ENCODE data around the gene UPK1B. TPM values are rescaled to one million over a fixed set of nuclear protein-coding genes. Genes with fewer than 3 reads are reported as not detected.
A peak's percentile ranks its signal among the peaks of the same experiment; 100 is the strongest.

UPK1B gene
- total RNA-seq, 2 donors from 2014 or later, result 6.6 to 9.3 TPM

DNA sequence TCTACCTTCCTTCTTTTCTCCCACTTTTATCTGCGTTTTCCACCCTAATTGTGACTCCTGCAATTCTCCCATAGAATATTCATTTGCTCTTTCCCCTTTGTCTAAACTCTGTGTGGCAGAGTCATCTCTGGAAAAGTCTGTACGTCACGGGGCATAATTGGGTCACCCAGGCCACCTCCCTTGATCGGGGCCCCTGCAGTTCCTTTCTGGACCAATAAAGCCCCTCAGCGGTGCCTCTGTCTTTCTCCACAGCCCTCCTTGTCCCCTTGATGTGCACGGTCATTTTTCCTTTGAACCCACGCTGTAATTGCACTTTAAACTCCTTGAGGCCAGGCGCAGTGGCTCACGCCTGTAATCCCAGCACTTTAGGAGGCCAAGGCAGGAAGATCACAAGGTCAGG lies 10.7 kb downstream of the UPK1B start:
- TF ChIP-seq CTCF (IDR thresholded peaks at IDR 0.05) (no peak), POLR2A (IDR thresholded peaks at IDR 0.05) (no peak)
- H3K9me3 ChIP-seq, result no peaks in the 10 kb centered on the region
- peaks cover 3% of the 10 kb centered on the region for H3K4me1 ChIP-seq
- intact Hi-C loops (cut with DNase I), result no loop called here
- no peak overlapping the region for H3K27ac ChIP-seq
- no peaks in the 10 kb centered on the region for H3K27me3 ChIP-seq
- 74 to 83% methylated on average over 9 of the region's 9 CpGs for WGBS, 2 donors
- no peaks in the 10 kb centered on the region for H3K36me3 ChIP-seq (replicated peaks in 1 of 2; ENCODE audit: insufficient read depth in 1 of 2, low read depth in 2 of 2)
- DNase-seq (no peak), ATAC-seq (no peak)
- no peak overlapping the region for H3K4me3 ChIP-seq

DNA sequence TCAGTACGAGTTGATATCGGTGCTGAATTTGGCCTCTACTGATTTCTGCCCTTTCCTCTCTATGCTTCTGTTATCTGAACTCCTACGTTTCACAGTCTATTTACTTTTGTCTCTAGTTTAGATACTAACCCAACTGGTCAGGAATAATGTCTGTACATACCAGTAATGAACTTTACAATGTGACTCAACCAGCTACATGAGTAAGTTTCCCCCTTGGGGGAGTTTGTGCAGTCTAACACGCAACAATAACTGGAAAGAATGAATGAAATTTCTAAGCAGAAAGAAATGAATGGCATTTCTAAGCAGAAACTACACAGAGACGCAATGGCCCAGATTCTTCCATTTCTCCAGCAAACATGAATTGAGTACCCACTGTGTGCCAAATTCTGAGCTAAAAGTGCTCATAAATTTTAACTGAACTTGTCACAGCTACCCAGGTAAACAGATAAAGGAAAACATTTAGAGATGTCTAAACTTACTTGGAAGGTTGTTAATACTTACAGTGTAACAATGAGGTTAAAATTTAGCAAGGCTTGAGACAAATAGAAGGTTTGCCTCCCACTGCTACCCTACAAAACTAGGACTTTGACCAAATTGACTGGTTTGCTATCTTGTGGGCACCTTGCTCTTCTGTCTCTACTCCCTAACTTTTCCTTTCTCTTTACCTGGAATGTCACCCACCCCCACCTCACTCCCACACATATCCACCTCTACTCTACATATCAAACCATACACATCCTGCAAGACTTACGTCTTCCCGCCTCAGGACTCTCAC lies 11.6 kb downstream of the UPK1B start:
- no peak overlapping the region for H3K4me3 ChIP-seq
- no peaks in the 10 kb centered on the region for H3K9me3 ChIP-seq
- H3K4me1 ChIP-seq, result peaks cover 3% of the 10 kb centered on the region
- no peaks in the 10 kb centered on the region for H3K27me3 ChIP-seq
- peak overlapping the region in 1 of 4 donors; percentile 0 for H3K27ac ChIP-seq
- ATAC-seq (no peak), DNase-seq (no peak)
- TF ChIP-seq POLR2A (IDR thresholded peaks at IDR 0.05) (no peak), CTCF (IDR thresholded peaks at IDR 0.05) (no peak)
- 52 to 58% methylated on average over 7 of the region's 7 CpGs for WGBS, 2 donors
- no peaks in the 10 kb centered on the region for H3K36me3 ChIP-seq (replicated peaks in 1 of 2; ENCODE audit: insufficient read depth in 1 of 2, low read depth in 2 of 2)
- intact Hi-C loops (cut with DNase I), result no loop called here

GRCh38 chr3:119187266-119187665 lies 13.9 kb downstream of the UPK1B start:
- ATAC-seq (no peak), DNase-seq (no peak)
- peaks cover 3% of the 10 kb centered on the region for H3K4me1 ChIP-seq
- no peak overlapping the region for H3K4me3 ChIP-seq
- no peak overlapping the region for H3K27ac ChIP-seq
- H3K36me3 ChIP-seq (replicated peaks in 1 of 2; ENCODE audit: insufficient read depth in 1 of 2, low read depth in 2 of 2), result no peaks in the 10 kb centered on the region
- no peak for TF ChIP-seq CTCF (IDR thresholded peaks at IDR 0.05)
- TF ChIP-seq POLR2A (IDR thresholded peaks at IDR 0.05), result no peak
- intact Hi-C loops (cut with DNase I), result no loop called here
- no peaks in the 10 kb centered on the region for H3K27me3 ChIP-seq
- H3K9me3 ChIP-seq, result no peaks in the 10 kb centered on the region

DNA sequence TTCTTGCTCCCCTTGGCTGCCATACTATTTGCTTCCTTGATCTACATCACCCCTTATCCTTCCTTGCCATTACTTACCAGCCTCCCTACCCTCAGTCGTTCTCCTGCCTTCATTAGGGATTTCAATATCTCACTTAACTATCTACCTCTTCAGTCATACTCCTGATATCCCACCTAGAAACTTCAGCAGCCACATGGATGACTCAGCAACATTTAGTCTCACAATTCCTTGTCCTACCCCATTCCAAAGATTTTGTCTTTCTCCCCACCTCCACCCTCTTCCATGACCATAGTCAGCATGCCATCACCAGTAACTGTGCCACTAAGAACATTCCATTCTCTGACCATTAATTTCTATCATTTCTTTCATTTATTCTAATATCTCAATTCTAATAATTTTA lies 18.4 kb downstream of the UPK1B start:
- TF ChIP-seq CTCF (IDR thresholded peaks at IDR 0.05) (no peak), POLR2A (IDR thresholded peaks at IDR 0.05) (no peak)
- H3K27ac ChIP-seq, result no peak overlapping the region
- intact Hi-C loops (cut with DNase I), result no loop called here
- no peaks in the 10 kb centered on the region for H3K9me3 ChIP-seq
- no peaks in the 10 kb centered on the region for H3K27me3 ChIP-seq
- ATAC-seq (no peak), DNase-seq (no peak)
- no peak overlapping the region for H3K4me3 ChIP-seq
- H3K4me1 ChIP-seq, result no peaks in the 10 kb centered on the region
- WGBS, 2 donors, result 59 to 77% methylated on average over 1 of the region's 1 CpG
- H3K36me3 ChIP-seq (replicated peaks in 1 of 2; ENCODE audit: insufficient read depth in 1 of 2, low read depth in 2 of 2), result no peaks in the 10 kb centered on the region

Measured in body of pancreas (tissue), 4 donors.